HepG2 (cell line): Measurements from ENCODE around the gene USP2. TPM values are rescaled to one million over a fixed set of nuclear protein-coding genes. Genes with fewer than 3 reads are reported as not detected.
A peak's percentile ranks its signal among the peaks of the same experiment; 100 is the strongest.

Experiments
- ATAC-seq: fragments of 200-7000 bp; cut with Tn5 transposase; 3 replicates; pipeline ENCODE4 v1.9.1; 2020; ENCODE audit warnings: mild to moderate bottlenecking, moderate library complexity
- BruUV-seq: library from RNA; stranded (reverse); fragments of 400-500 nt; replicated peaks from 2 replicates; lab custom pipeline; 2021; lab: Mats Ljungman, UMichigan
- CTCF ChIA-PET: fragments of 300-600 bp; formaldehyde crosslinking; extraction: SDS; loops from one replicate; lab custom pipeline; 2021; ENCODE audit warnings: low total read pairs, inconsistent platforms, low intra/inter-chr PET ratio; lab: Yijun Ruan, JAX
- POLR2A ChIA-PET: fragments of 350-600 bp; sonication (Branson Sonifier 250); formaldehyde crosslinking; loops from one replicate; lab custom pipeline; 2020; ENCODE audit warnings: antibody characterized with exemption, inconsistent platforms; lab: Yijun Ruan, JAX
- DNase-seq: peaks from one replicate; pipeline ENCODE4 v3.0.0-alpha.2; 2015; ENCODE audit warnings: low spot score
- FAIRE-seq: peaks from 3 replicates; lab custom pipeline; 2011; peaks lifted over from hg19 to GRCh38; lab: Jason Lieb, UNC
- H2AFZ ChIP-seq: one replicate; pipeline ENCODE4 v1.6.1; 2011; ENCODE audit warnings: low read length, inconsistent platforms
- H3K27ac ChIP-seq: fragments of 300-600 bp; 3 replicates; pipeline ENCODE4 v1.8.0; 2011; ENCODE audit warnings: mixed run types, mild to moderate bottlenecking, mixed read lengths, low read length, inconsistent platforms; ENCODE audit not compliant: insufficient read depth; ENCODE audit errors: extremely low read length
- H3K27me3 ChIP-seq, 2 experiments: fragments of 200-600 bp in 1 of 2; 2 replicates in 1 of 2; 3 replicates in 1 of 2; pipeline versions ENCODE4 v1.6.0 to v1.8.0; 2011; ENCODE audit warnings: low read length in 2 of 2, mild to moderate bottlenecking in 2 of 2, moderate library complexity in 2 of 2, inconsistent platforms in 1 of 2; ENCODE audit not compliant: insufficient read depth in 2 of 2, control insufficient read depth in 1 of 2
- H3K36me3 ChIP-seq, 2 experiments: fragments of 200-600 bp in 1 of 2; replicated peaks in 1 of 2; 2 replicates in 1 of 2; 3 replicates in 1 of 2; pipeline versions ENCODE4 v1.5.1 to v1.8.0; 2011; ENCODE audit warnings: low read length in 2 of 2, inconsistent platforms in 1 of 2; ENCODE audit not compliant: insufficient read depth in 2 of 2, control insufficient read depth in 1 of 2
- H3K4me1 ChIP-seq: 2 replicates; pipeline ENCODE4 v1.5.1; 2012; ENCODE audit warnings: low read length, inconsistent platforms; ENCODE audit not compliant: insufficient read depth
- H3K4me2 ChIP-seq: 2 replicates; pipeline ENCODE4 v1.6.0; 2011; ENCODE audit warnings: low read depth, low read length, inconsistent platforms
- H3K4me3 ChIP-seq, 3 experiments: fragments of 200-600 bp in 1 of 3; sonication (generic), shearing (Covaris generic) in 1 of 3; replicated peaks in 1 of 3; 2 replicates each; pipeline ENCODE4 v1.5.1; 2011 to 2016; ENCODE audit warnings: low read length in 3 of 3, inconsistent platforms in 2 of 3, low read depth in 2 of 3, mild to moderate bottlenecking in 2 of 3, control low read depth in 1 of 3, mixed read lengths in 1 of 3; ENCODE audit not compliant: insufficient read depth in 1 of 3
- H3K79me2 ChIP-seq: one replicate; pipeline ENCODE4 v1.6.1; 2011; ENCODE audit warnings: low read length, inconsistent platforms; ENCODE audit not compliant: insufficient read depth
- H3K9ac ChIP-seq: 2 replicates; pipeline ENCODE4 v1.6.0; 2011; ENCODE audit warnings: mild to moderate bottlenecking, low read depth, low read length, inconsistent platforms; ENCODE audit not compliant: insufficient read depth
- H3K9me3 ChIP-seq: 2 replicates; pipeline ENCODE4 v1.5.1; 2012; ENCODE audit warnings: mild to moderate bottlenecking, low read length
- H4K20me1 ChIP-seq: 2 replicates; pipeline ENCODE4 v1.6.0; 2011; ENCODE audit warnings: inconsistent platforms, mild to moderate bottlenecking, low read length, moderate library complexity; ENCODE audit not compliant: insufficient read depth
- PRDM15 ChIP-seq: sonication (generic); formaldehyde crosslinking; IDR thresholded peaks from 2 replicates; pipeline ENCODE4 v1.4.0; 2020; ENCODE audit warnings: missing genetic modification reagents
- ZNF337 ChIP-seq: sonication (generic); formaldehyde crosslinking; IDR thresholded peaks from 2 replicates; pipeline ENCODE4 v1.5.1; 2020; ENCODE audit warnings: missing genetic modification reagents, low read depth, mild to moderate bottlenecking, borderline replicate concordance
- ZNF768 ChIP-seq: sonication (generic); formaldehyde crosslinking; IDR thresholded peaks from 2 replicates; pipeline ENCODE4 v1.4.0; 2020; ENCODE audit warnings: missing genetic modification reagents
- WGBS: methylation state at CpG from one replicate; pipeline ENCODE4 v1.1.6; 2017; ENCODE audit warnings: low lambda C conversion rate; 5-methylcytosine and 5-hydroxymethylcytosine counted together
- in situ Hi-C: cut with HindIII; loops from 2 replicates; pipeline ENCODE4 v1.10.0; 2017; ENCODE audit warnings: low pct_unique_long_range_greater_than_20kb; ENCODE audit not compliant: extremely low pct_ligation_motif_present
- intact Hi-C: fragments of 100-400 bp; cut with micrococcal nuclease; formaldehyde crosslinking; loops from one replicate; pipeline ENCODE4 v1.10.0; 2022; ENCODE audit not compliant: unreplicated experiment
- polyA plus RNA-seq, 8 experiments: library from polyadenylated mRNA; depleted of rRNA in 3 of 8; stranded (reverse) in 7 of 8; unstranded in 1 of 8; fragments of >200 nt; fragmentation: Illumina TruSeq in 4 of 8; extraction: Trizol in 4 of 8; gene quantifications; 2 replicates each; pipeline versions ENCODE4 v1.2.1 to v1.2.3, GENCODE V29; 2011 to 2016; ENCODE audit warnings: low read depth in 4 of 8, missing spikeins in 1 of 8, mixed read lengths in 1 of 8; ENCODE audit not compliant: insufficient read depth in 1 of 8
- total RNA-seq, 5 experiments: library from RNA; depleted of rRNA; stranded (reverse); fragments of >200 nt; fragmentation: Illumina TruSeq; extraction: Trizol; gene quantifications; 2 replicates each; pipeline ENCODE4 v1.2.3, GENCODE V29; 2016; ENCODE audit warnings: low read depth in 1 of 5

The USP2 gene
- total and polyA plus RNA-seq, 2 of the 13 experiments (the other 11 are each of a cell fraction or from before 2014, with no cell fraction given), result 2.5 to 6.0 TPM

GRCh38 chr11:119374632-119375336 is 6.7 kb downstream of the USP2 start:
- intact Hi-C loops, result loop anchor here (1.0 to 2.0 kb wide), 2 partner anchors 36 to 170 kb away; no protein-coding TSS in a partner anchor
- WGBS, result 64% methylated on average over 5 of the region's 11 CpGs

More at GRCh38 chr11:119374632-119375336, 6.7 kb downstream of the USP2 start:
- Histone ChIP-seq H3K4me2 (peak overlapping the region; percentile 83), H3K9ac (peak overlapping the region; percentile 64; the same call in 1 of the 2 replicates), H2AFZ (no peak overlapping the region), H3K9me3 (no peaks in the 10 kb centered on the region), H3K4me3 (peak overlapping the region in 1 of 3 experiments; percentile 65; a peak in 2 of 6 replicates), H4K20me1 (no peaks in the 10 kb centered on the region), H3K36me3 (no peaks in the 10 kb centered on the region), H3K4me1 (peaks cover 100% of the 10 kb centered on the region), H3K79me2 (peaks cover 33% of the 10 kb centered on the region), H3K27ac (peak overlapping the region; percentile 68), H3K27me3 (no peaks in the 10 kb centered on the region)
- no peak for ATAC-seq
- no peak for DNase-seq
- CTCF ChIA-PET, result interaction anchor here (1.3 to 1.8 kb wide), 5 partner anchors 18 to 100 kb away, joined by 3 to 17 read pairs (median 5); partner anchors contain the start of gene C1QTNF5
- POLR2A ChIA-PET, result interaction anchor here (0.8 to 4.4 kb wide), 11 partner anchors 7 to 206 kb away, joined by 3 to 22 read pairs (median 10); partner anchors contain the start of genes C1QTNF5, CBL, MCAM and NLRX1
- FAIRE-seq, result no peak
- in situ Hi-C loops, result loop anchor here (5.0 kb wide), 2 partner anchors 37 to 98 kb away; no protein-coding TSS in a partner anchor
- BruUV-seq, result no TSS peak
- TF ChIP-seq ZNF768 (CRISPR knock-in tag) (peak; percentile 7; the same call in 1 of the 2 replicates), ZNF337 (CRISPR knock-in tag) (no peak), PRDM15 (peak; percentile 63; the same call in 1 of the 2 replicates)
